ENCODE results near the gene TMC5. TPM values are rescaled to one million over a fixed set of nuclear protein-coding genes. Genes with fewer than 3 reads are reported as not detected.

Gene TMC5
- total and polyA plus RNA-seq, 5 donors from 2014 or later: not detected

GRCh38 chr16:19515757-19516156, 98.1 kb downstream of the TMC5 start:
- ATAC-seq (ENCODE audit: low read depth in 2 of 2) (no peak), DNase-seq (no peak)
- Mint-ChIP-seq H3K27me3 (no peaks in the 10 kb centered on the region), H3K9me3 (no peaks in the 10 kb centered on the region), H3K4me3 (no peak overlapping the region), H3K4me1 (peaks cover 26 to 58% (median 42%) of the 10 kb centered on the region in 4 donors), H3K27ac (no peak overlapping the region), H3K36me3 (peaks cover 38% of the 10 kb centered on the region)
- Histone ChIP-seq H3K36me3 (ENCODE audit: control insufficient read depth, insufficient read depth, low read length) (peaks cover 26% of the 10 kb centered on the region), H3K4me3 (ENCODE audit: low read depth, low read length) (no peak overlapping the region), H3K4me1 (ENCODE audit: control insufficient read depth, insufficient read depth, low read length, poor library complexity, severe bottlenecking) (peaks cover 21% of the 10 kb centered on the region), H3K9me3 (ENCODE audit: control insufficient read depth in 2 of 2, low read length in 2 of 2) (no peaks in the 10 kb centered on the region), H3K27me3 (ENCODE audit: control insufficient read depth, insufficient read depth, low read length) (no peaks in the 10 kb centered on the region), H3K27ac (ENCODE audit: insufficient read depth, low read length, poor library complexity, severe bottlenecking) (no peak overlapping the region)

GRCh38 chr16:19517424-19518089, 99.9 kb downstream of the TMC5 start:
- no peaks in the 10 kb centered on the region for H3K27me3 Mint-ChIP-seq
- H3K9me3 ChIP-seq (ENCODE audit: control insufficient read depth in 2 of 2, low read length in 2 of 2): no peaks in the 10 kb centered on the region
- ATAC-seq (ENCODE audit: low read depth in 2 of 2) (no peak), DNase-seq (peak in 2 of 3 donors; percentile 3 to 59)
- peak overlapping the region; percentile 8 to 23 (median 10) for H3K27ac Mint-ChIP-seq
- no peak overlapping the region for H3K27ac ChIP-seq (ENCODE audit: insufficient read depth, low read length, poor library complexity, severe bottlenecking)
- H3K4me1 ChIP-seq (ENCODE audit: control insufficient read depth, insufficient read depth, low read length, poor library complexity, severe bottlenecking): peaks cover 34% of the 10 kb centered on the region
- H3K4me1 Mint-ChIP-seq: peaks cover 35 to 71% (median 50%) of the 10 kb centered on the region in 4 donors
- peaks cover 30% of the 10 kb centered on the region for H3K36me3 Mint-ChIP-seq
- no peaks in the 10 kb centered on the region for H3K9me3 Mint-ChIP-seq
- H3K27me3 ChIP-seq (ENCODE audit: control insufficient read depth, insufficient read depth, low read length): no peaks in the 10 kb centered on the region
- peaks cover 22% of the 10 kb centered on the region for H3K36me3 ChIP-seq (ENCODE audit: control insufficient read depth, insufficient read depth, low read length)
- H3K4me3 ChIP-seq (ENCODE audit: low read depth, low read length): no peak overlapping the region
- peak overlapping the region in 1 of 4 donors; percentile 5 for H3K4me3 Mint-ChIP-seq

GRCh38 chr16:19518388-19518787, 100.7 kb downstream of the TMC5 start:
- H3K4me1 Mint-ChIP-seq: peaks cover 32 to 72% (median 49%) of the 10 kb centered on the region in 4 donors
- no peaks in the 10 kb centered on the region for H3K27me3 Mint-ChIP-seq
- DNase-seq (no peak), ATAC-seq (ENCODE audit: low read depth in 2 of 2) (no peak)
- no peaks in the 10 kb centered on the region for H3K9me3 ChIP-seq (ENCODE audit: control insufficient read depth in 2 of 2, low read length in 2 of 2)
- H3K4me3 ChIP-seq (ENCODE audit: low read depth, low read length): no peak overlapping the region
- peaks cover 37% of the 10 kb centered on the region for H3K4me1 ChIP-seq (ENCODE audit: control insufficient read depth, insufficient read depth, low read length, poor library complexity, severe bottlenecking)
- no peak overlapping the region for H3K27ac ChIP-seq (ENCODE audit: insufficient read depth, low read length, poor library complexity, severe bottlenecking)
- H3K27me3 ChIP-seq (ENCODE audit: control insufficient read depth, insufficient read depth, low read length): no peaks in the 10 kb centered on the region
- peaks cover 22% of the 10 kb centered on the region for H3K36me3 ChIP-seq (ENCODE audit: control insufficient read depth, insufficient read depth, low read length)
- H3K36me3 Mint-ChIP-seq: peaks cover 25% of the 10 kb centered on the region
- H3K9me3 Mint-ChIP-seq: no peaks in the 10 kb centered on the region
- H3K4me3 Mint-ChIP-seq: peak overlapping the region in 2 of 4 donors; percentile 42 to 69
- H3K27ac Mint-ChIP-seq: no peak overlapping the region

- H3K9me3 Mint-ChIP-seq: no peaks in the 10 kb centered on the region
- peak in 1 of 3 donors; percentile 26 for DNase-seq
- H3K4me3 ChIP-seq (ENCODE audit: low read depth, low read length): peak overlapping the region; percentile 98
- H3K27ac ChIP-seq (ENCODE audit: insufficient read depth, low read length, poor library complexity, severe bottlenecking): peak overlapping the region; percentile 79
- H3K27ac Mint-ChIP-seq: peak overlapping the region; percentile 85 to 95 (median 95)
- peaks cover 55% of the 10 kb centered on the region for H3K4me1 ChIP-seq (ENCODE audit: control insufficient read depth, insufficient read depth, low read length, poor library complexity, severe bottlenecking)
- no peaks in the 10 kb centered on the region for H3K9me3 ChIP-seq (ENCODE audit: control insufficient read depth in 2 of 2, low read length in 2 of 2)
- peaks cover 38 to 78% (median 49%) of the 10 kb centered on the region in 4 donors for H3K4me1 Mint-ChIP-seq
- H3K36me3 ChIP-seq (ENCODE audit: control insufficient read depth, insufficient read depth, low read length): peaks cover 11% of the 10 kb centered on the region
- no peaks in the 10 kb centered on the region for H3K27me3 Mint-ChIP-seq
- H3K36me3 Mint-ChIP-seq: peaks cover 16% of the 10 kb centered on the region
- H3K4me3 Mint-ChIP-seq: peak overlapping the region; percentile 96 to 98 (median 98)
- ATAC-seq (ENCODE audit: low read depth in 2 of 2): no peak
- H3K27me3 ChIP-seq (ENCODE audit: control insufficient read depth, insufficient read depth, low read length): no peaks in the 10 kb centered on the region
Measured at GRCh38 chr16:19520861-19521331, 103.2 kb downstream of the TMC5 start.

- H3K4me1 ChIP-seq (ENCODE audit: control insufficient read depth, insufficient read depth, low read length, poor library complexity, severe bottlenecking): peaks cover 55% of the 10 kb centered on the region
- peak within 1 kb of the TSS; percentile 98 for H3K4me3 ChIP-seq (ENCODE audit: low read depth, low read length)
- H3K27ac ChIP-seq (ENCODE audit: insufficient read depth, low read length, poor library complexity, severe bottlenecking): peak within 1 kb of the TSS; percentile 79
- peaks cover 10% of the 10 kb centered on the region for H3K36me3 Mint-ChIP-seq
- H3K27me3 Mint-ChIP-seq: no peaks in the 10 kb centered on the region
- H3K27ac Mint-ChIP-seq: peak within 1 kb of the TSS; percentile 61 to 95 (median 95)
- peaks cover 4% of the 10 kb centered on the region for H3K36me3 ChIP-seq (ENCODE audit: control insufficient read depth, insufficient read depth, low read length)
- H3K27me3 ChIP-seq (ENCODE audit: control insufficient read depth, insufficient read depth, low read length): no peaks in the 10 kb centered on the region
- H3K9me3 Mint-ChIP-seq: no peaks in the 10 kb centered on the region
- ATAC-seq (ENCODE audit: low read depth in 2 of 2) (peak; percentile 76), DNase-seq (peak; percentile 89 to 93 (median 90))
- H3K4me1 Mint-ChIP-seq: peaks cover 34 to 77% (median 46%) of the 10 kb centered on the region in 4 donors
- peak within 1 kb of the TSS; percentile 96 to 98 (median 98) for H3K4me3 Mint-ChIP-seq
- H3K9me3 ChIP-seq (ENCODE audit: control insufficient read depth in 2 of 2, low read length in 2 of 2): no peaks in the 10 kb centered on the region
Measured at GRCh38 chr16:19521471-19522396, 104.1 kb downstream of the TMC5 start, which contains the start of gene GDE1. GDE1 (minus strand) TSS chr16:19522098; CDS start chr16:19521964, 134 bp downstream.

GRCh38 chr16:19522397-19522732, 104.7 kb downstream of the TMC5 start:
- H3K27ac ChIP-seq (ENCODE audit: insufficient read depth, low read length, poor library complexity, severe bottlenecking): peak overlapping the region; percentile 79
- H3K9me3 ChIP-seq (ENCODE audit: control insufficient read depth in 2 of 2, low read length in 2 of 2): no peaks in the 10 kb centered on the region
- ATAC-seq (ENCODE audit: low read depth in 2 of 2) (no peak), DNase-seq (no peak)
- H3K27me3 Mint-ChIP-seq: no peaks in the 10 kb centered on the region
- peak overlapping the region; percentile 66 for H3K4me3 ChIP-seq (ENCODE audit: low read depth, low read length)
- peak overlapping the region; percentile 61 to 95 (median 95) for H3K27ac Mint-ChIP-seq
- no peaks in the 10 kb centered on the region for H3K36me3 ChIP-seq (ENCODE audit: control insufficient read depth, insufficient read depth, low read length)
- H3K4me3 Mint-ChIP-seq: peak overlapping the region; percentile 96 to 98 (median 98)
- no peaks in the 10 kb centered on the region for H3K9me3 Mint-ChIP-seq
- no peaks in the 10 kb centered on the region for H3K27me3 ChIP-seq (ENCODE audit: control insufficient read depth, insufficient read depth, low read length)
- peaks cover 4% of the 10 kb centered on the region for H3K36me3 Mint-ChIP-seq
- H3K4me1 Mint-ChIP-seq: peaks cover 28 to 73% (median 40%) of the 10 kb centered on the region in 4 donors
- peaks cover 55% of the 10 kb centered on the region for H3K4me1 ChIP-seq (ENCODE audit: control insufficient read depth, insufficient read depth, low read length, poor library complexity, severe bottlenecking)

GRCh38 chr16:19522760-19523159, 105.1 kb downstream of the TMC5 start:
- Histone ChIP-seq H3K9me3 (ENCODE audit: control insufficient read depth in 2 of 2, low read length in 2 of 2) (no peaks in the 10 kb centered on the region), H3K27me3 (ENCODE audit: control insufficient read depth, insufficient read depth, low read length) (no peaks in the 10 kb centered on the region), H3K36me3 (ENCODE audit: control insufficient read depth, insufficient read depth, low read length) (peaks cover 2% of the 10 kb centered on the region), H3K4me3 (ENCODE audit: low read depth, low read length) (peak overlapping the region; percentile 66), H3K4me1 (ENCODE audit: control insufficient read depth, insufficient read depth, low read length, poor library complexity, severe bottlenecking) (peaks cover 55% of the 10 kb centered on the region), H3K27ac (ENCODE audit: insufficient read depth, low read length, poor library complexity, severe bottlenecking) (peak overlapping the region; percentile 79)
- Mint-ChIP-seq H3K36me3 (peaks cover 4% of the 10 kb centered on the region), H3K27ac (peak overlapping the region in 1 of 3 donors; percentile 95), H3K9me3 (no peaks in the 10 kb centered on the region), H3K4me1 (peaks cover 25 to 69% (median 36%) of the 10 kb centered on the region in 4 donors), H3K4me3 (peak overlapping the region; percentile 45 to 98 (median 98)), H3K27me3 (no peaks in the 10 kb centered on the region)
- ATAC-seq (ENCODE audit: low read depth in 2 of 2): no peak
- DNase-seq: no peak

All from CD4-positive, CD25-positive, alpha-beta regulatory T cell (primary cell).